Fibroblast of skin of back (primary cell): Measurements from ENCODE around the gene KRTAP12-4. TPM values are rescaled to one million over a fixed set of nuclear protein-coding genes. Genes with fewer than 3 reads are reported as not detected.
"Not testable (repeated sequence)": the region's sequence is repeated elsewhere in the genome, so short reads cannot be mapped to it uniquely, and the experiment has no call there.

Experiments
- DNase-seq: peaks from one replicate; pipeline ENCODE4 v3.0.0-alpha.2; 2013
- polyA plus RNA-seq, 2 experiments: library from polyadenylated mRNA; unstranded; fragments of 120-200 nt; gene quantifications; one replicate each; pipeline ENCODE4 v1.2.1, GENCODE V29; 2013; ENCODE audit not compliant: insufficient read length in 2 of 2

Gene KRTAP12-4, protein sequence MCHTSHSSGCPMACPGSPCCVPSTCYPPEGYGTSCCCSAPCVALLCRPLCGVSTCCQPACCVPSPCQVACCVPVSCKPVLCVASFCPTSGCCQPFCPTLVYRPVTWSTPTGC
- not detected for polyA plus RNA-seq (2013, experiment 1 of 2; ENCODE audit: insufficient read length)
- not detected for polyA plus RNA-seq (2013, experiment 2 of 2; ENCODE audit: insufficient read length)

DNA sequence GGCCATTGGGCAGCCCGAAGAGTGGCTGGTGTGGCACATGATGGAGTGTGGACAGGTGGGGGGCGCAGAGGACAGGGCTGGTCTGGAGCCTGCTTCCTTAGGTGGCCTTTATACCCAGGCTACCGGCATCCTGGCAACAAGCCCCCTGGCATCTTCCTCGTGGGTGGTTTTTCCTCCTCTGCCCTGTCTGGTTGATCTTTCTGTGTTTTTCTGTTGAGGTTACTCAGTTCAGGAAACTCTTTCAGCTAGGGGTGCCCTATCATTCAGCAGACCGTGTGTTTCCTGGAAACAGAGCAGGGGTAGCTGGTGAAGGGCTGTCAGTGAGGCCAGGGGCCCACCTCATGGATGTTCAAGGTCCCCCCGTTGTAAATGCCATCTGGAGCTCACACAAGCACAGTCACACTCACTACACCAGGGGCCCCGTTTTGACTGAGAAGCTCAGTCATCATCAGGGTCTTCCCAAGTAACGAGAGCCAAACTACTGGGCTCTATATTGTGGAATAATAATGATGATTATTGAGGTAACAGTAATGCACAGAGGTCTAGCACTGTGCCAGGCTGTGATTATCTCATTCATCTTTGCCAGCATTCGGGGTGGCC is at the start of gene KRTAP12-4:
TSS of gene KRTAP12-4 (minus strand) at position 84 of the 600 bp plus-strand sequence. CDS start at position 39, 45 bp downstream.
- DNase-seq: no peak

DNA sequence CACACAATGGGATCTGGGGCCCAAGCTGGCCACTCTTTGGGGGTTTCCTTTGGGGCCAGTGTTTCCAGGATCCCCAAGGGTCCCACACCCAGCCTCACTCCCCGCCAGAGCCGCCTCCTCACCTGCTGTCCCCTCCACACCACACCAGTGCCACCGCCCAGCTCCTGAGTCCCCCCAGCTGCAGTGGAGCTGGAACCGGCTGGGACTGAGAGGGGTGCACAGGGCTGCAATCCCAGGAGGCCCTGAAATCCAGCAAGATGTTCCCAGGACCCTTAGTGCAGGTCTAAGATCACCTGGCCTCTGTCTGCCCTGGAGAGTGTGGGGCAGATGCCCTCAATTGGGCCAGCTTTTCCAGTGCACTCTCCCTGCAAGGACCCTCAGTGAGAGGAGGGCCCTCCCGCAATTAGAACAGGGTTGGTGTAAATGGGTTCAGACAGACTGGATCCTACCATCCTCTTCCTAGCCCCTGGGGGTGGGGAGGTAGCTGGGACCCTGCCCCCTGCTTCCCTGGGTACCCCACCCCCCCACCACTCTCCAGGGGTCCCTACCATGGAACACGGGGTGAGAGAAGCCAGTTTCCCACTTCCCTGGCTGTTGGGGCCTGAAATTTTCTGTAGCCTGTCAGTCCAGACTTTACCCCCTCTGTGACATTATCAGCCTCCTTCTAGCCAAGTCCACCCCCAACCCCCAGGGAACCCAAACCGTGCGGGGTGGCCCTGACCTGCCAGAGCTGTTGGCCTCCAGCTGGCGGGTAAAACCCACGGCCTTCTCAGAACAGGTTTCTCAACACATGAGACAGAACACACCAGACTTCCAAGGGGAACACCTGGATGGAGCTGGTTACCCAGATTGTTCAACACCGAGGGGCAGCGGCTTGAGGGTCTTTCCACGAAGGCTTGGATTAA is 49.5 kb upstream of the KRTAP12-4 start:
- DNase-seq: no peak

DNA sequence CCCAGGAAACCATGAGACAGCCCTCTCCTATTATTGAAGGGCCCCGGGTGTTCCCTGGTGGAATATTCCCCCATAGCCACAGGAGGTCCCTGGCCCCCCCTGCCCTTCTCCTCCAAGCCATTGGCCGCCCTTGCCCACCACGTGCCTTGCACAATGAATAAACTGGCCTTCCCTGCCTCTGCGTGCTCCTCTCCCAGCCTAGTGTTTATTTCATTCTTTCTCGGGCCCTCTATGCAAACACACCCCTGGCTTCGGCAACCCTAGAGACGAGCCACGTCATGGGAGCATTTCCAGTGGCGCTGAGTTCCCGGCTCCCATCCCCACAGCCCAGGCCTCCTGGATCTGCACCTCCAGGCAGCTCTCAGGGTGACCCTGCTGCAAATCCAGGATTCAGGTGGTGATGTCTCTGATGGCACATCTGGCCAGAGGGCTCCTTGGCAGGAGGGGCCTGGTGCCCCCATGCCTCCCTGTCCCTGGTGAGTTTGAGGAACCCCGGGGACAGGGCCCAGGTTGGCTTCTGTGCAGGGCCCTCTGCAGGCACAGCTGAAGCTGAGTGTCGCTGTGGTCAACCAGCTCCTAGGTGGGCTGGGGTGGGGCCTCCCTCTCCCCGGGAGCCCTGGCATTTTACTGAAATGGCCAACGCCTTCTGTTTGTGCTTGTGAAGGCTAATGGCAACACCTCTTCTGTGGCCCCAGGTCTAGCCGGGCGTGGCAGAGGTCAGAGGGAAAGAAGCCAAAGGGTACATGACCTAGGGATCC is 48.7 kb upstream of the KRTAP12-4 start:
- no peak for DNase-seq

DNA sequence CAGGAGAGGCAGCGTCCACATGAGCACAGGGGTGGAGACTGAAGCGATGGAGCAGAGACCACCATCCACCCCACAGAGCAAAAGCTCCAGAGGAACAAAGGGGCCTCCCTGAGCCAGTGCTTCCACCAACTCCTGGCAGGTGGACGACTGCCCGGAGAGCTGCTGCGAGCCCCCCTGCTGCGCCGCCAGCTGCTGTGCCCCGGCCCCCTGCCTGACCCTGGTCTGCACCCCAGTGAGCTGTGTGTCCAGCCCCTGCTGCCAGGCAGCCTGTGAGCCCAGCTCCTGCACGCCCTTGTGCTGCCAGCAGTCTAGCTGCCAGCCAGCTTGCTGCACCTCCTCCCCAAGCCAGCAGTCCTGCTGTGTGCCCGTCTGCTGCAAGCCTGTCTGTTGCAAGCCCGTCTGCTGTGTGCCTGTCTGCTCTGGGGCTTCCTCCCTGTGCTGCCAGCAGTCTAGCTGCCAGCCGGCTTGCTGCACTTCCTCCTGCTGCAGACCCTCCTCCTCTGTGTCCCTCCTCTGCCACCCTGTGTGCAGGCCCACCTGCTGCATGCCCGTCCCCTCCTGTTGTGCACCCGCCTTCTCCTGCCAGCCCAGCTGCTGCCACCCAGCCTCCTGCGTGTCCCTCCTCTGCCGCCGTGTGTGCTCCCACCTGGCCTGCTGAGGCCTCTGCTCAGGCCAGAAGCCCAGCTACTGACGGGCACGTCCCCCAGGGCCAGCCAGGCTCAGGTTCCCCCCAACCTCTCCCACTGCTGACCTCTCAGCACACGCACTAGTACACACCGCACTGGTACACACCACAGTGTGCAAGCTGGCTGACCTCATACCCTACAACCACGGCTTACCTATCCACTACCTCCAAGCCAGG is 47.9 kb upstream of the KRTAP12-4 start:
- DNase-seq: no peak

DNA sequence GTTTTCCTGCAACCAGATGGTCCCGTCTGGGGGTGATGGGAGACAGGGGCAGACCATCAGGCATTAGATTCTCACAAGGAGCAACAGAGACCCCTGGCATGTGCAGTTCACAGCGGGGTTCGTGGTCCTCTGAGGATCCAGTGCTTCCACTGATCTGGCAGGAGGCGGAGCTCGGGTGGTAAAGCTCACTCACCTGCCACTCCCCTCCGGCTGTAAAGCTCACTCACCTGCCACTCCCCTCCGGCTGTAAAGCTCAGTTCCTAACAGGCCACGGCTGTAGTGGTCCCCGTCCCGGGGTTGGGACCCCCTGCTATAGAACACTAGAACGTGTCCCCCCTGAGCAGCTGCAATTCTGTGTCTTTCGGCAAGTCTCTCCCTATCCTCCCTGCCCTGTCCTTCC is 47.1 kb upstream of the KRTAP12-4 start:
- DNase-seq: no peak

DNA sequence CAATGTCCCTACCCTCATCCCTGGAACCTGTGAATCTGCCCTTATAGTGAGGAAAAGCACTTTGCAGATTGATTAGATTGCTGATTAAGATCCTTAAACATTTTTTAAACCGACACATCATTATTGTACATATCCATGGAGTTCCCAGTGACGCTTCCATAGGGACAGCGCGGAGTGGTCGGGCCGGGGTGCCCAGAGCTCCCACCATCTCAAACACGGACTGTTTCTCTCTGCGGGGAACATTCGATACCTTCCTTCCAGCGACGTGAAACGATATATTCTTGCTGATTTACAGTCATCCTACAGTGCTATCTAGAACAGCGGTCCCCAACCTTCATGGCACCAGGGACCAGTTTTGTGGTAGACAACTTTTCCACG is 46.6 kb upstream of the KRTAP12-4 start:
- DNase-seq: no peak

DNA sequence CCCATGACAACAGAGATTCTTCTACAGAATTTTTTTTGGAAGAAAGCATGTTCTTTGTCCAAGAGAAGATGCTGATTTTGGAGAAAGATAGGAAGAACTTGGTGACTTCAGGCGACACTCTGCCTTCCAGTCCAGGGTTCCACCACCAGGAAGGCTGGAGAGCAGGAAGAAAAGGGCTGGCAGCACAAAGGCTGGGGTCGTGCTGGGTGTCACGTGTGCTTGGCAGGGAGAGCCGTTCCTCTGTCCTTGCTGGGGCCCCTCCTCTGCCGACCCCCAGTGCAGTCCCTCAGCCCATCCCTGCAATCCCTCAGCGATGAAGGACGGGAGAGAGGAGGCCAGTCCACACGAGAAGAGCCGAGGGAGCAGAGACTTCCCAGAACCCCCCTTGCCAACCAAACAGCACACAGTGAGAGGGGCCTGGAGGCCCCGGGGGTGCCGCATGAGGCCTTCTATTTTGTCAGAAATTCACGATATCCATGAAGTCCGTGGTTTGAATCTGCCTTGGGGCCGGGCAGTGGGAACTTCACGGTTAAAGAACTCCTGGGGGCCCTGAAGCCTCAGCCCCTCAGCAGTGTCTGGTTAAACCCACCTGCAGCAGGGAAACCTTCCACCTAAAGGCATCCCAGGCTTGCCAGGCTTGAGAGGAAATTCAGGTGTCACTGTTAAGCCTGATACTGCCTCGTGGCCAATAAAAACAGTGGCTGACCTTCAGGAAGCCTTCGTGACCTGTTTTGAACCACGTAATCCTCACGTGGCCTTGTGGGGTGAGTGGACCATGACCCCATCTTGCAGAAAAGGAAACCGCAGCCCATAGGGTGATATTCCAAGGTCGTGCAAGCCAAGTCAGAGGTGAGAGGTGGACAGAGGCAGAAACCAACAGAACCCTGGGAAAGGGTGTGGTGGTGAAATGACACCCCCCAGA is 45.9 kb upstream of the KRTAP12-4 start:
- no peak for DNase-seq

DNA sequence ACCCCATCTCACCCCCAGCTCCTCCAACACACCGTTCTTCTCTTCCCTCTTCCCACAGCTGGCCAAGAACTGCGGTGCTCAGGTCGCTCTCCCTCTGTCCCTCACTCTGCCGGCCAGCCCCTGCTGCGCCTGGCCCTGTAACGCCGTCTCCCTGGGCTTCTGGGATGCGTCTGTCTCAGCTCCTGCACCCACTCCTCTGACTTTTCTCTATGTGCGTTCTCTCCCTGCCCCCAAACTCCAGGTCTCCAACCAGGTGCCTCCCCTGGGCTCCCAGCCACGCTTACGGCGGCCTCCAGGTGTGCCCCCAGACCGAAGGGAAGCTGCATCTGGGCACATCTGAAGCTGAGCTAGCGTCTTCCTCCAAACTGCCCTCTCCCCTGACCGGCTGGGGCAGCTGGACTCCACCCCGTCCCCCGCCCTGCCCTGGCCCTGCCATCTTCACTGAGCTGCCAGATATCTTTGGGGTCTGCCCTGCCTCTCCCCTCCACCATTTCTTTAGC is 45.1 kb upstream of the KRTAP12-4 start:
- no peak for DNase-seq

DNA sequence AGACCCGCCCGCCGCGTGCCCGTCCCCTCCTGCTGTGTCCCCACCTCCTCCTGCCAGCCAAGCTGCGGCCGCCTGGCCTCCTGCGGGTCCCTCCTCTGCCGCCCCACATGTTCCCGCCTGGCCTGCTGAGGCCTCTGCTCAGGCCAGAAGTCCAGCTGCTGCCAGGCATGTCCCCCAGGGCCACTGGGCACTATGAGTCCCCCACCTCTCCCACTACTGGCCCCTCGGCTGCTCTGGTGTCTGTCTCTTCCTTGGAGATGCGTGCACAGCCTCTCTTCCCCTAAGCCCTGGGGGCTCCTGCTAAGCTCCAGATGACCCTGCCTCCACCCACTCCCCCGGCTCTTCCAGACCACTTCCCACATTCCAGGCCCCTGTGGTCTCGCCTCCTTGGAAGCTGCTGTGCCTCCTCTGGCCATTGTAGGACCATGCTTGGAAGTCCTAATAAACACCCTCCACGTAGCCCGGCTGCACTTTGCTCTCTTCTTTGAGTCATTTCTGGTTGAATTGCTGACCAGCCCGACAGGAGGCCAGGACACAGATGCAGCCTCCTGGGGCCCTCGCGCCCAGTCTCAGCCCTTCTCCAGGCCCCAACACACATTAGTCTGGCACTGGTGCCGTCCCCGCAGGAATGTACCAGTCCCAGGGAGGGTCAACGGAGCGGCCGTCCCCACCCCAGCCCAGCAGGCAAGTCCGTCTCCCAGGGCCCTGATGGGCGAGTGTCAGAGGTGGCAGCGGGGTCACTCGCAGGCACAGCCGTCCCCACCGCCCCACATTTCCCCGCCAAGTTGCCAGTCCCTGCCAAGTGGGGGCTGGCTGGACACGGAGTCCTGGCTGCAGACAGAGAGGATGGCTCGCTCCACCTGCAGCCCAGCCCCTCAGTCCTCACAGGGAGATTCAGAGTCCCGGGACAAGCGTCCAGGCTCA is 43.6 kb upstream of the KRTAP12-4 start:
- DNase-seq: no peak

DNA sequence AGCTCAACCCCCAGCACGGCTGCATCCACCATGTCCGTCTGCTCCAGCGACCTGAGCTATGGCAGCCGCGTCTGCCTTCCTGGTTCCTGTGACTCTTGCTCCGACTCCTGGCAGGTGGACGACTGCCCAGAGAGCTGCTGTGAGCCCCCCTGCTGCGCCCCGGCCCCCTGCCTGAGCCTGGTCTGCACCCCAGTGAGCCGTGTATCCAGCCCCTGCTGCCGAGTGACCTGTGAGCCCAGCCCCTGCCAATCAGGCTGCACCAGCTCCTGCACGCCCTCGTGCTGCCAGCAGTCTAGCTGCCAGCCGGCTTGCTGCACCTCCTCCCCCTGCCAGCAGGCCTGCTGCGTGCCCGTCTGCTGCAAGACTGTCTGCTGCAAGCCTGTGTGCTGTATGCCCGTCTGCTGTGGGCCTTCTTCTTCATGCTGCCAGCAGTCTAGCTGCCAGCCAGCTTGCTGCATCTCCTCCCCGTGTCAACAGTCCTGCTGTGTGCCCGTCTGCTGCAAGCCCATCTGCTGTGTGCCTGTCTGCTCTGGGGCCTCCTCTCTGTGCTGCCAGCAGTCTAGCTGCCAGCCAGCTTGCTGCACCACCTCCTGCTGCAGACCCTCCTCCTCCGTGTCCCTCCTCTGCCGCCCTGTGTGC is 42.8 kb upstream of the KRTAP12-4 start, which contains the start of gene KRTAP10-12:
TSS of gene KRTAP10-12 (plus strand) at position 1 of the 639 bp plus-strand sequence. CDS start at position 31, 30 bp downstream.
- DNase-seq: not testable (repeated sequence)

DNA sequence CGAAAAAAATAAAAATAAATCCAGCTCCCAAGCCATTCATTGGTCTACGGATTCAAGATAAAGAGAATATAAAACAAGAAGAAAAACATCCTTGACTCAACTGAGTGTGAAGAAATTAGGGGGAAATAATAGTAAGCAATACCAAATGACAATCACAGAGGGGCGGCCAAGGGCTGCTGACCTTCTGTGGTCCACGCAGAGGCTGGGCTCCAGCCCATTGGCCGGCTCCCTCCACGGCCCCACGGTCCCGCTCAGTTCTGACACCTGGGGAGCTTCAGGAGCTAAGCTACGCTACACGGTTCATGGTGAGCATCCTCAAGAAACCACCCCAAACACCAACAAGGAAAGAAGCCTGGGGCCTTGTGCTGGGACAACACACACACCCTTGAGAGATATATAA is 42.1 kb upstream of the KRTAP12-4 start:
- no peak for DNase-seq

DNA sequence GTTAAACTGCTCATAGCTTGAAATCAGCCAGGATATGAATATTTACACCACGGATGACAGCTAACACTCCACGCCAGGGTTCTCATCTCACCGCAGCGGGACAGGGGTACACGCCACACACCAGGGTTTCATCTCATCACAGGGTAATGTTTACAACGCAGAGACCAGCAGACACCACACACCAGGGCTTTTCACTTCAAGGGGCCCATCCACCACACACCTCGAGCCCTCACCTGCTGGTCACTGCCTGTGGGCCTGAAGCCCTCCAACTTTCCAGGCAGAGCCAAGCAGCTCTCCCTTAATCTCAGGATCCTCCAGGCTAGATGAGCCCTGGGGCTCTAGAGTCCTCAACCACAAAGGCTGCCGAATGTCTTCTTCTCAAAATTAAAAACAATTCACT is 41.2 kb upstream of the KRTAP12-4 start:
- DNase-seq: no peak

DNA sequence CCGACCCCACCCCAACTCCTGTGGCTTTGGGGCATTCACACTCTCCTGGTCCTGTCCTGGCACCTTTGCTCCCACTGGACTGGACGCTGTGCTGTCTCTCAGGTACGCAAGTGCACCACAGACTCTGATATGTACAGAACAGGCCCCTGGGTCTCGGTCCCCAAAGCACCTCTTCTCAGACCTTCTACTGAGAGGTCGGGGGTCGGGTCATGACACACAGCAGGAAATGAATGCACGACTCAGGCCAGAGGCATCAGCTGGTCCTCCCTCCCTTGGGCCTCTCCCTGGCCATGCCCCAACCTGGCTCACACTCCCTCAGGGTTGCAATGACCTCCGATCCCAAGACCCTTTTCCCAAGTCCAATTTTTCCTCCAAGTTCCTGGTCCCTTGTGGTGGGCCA is 40.7 kb upstream of the KRTAP12-4 start:
- DNase-seq: no peak

DNA sequence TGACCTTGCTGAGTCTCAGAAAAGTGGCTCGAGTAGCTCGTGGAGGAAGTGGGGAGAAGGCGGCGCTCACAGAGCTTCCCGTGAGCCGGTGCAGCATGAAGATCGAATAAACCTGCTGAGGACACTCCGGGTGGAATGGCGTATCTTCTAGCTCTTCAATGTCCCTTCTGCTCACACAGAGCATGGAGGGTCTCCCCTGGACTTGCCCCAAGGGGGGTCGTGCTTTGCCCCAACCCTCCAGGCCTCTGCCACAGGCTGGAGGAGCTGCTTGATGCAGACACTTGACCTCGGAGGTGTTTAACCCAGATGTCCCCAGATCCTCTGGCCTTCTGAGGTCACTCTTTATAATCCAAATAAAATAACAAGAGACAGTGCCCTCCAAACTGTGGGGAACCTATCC is 40.3 kb upstream of the KRTAP12-4 start:
- no peak for DNase-seq

DNA sequence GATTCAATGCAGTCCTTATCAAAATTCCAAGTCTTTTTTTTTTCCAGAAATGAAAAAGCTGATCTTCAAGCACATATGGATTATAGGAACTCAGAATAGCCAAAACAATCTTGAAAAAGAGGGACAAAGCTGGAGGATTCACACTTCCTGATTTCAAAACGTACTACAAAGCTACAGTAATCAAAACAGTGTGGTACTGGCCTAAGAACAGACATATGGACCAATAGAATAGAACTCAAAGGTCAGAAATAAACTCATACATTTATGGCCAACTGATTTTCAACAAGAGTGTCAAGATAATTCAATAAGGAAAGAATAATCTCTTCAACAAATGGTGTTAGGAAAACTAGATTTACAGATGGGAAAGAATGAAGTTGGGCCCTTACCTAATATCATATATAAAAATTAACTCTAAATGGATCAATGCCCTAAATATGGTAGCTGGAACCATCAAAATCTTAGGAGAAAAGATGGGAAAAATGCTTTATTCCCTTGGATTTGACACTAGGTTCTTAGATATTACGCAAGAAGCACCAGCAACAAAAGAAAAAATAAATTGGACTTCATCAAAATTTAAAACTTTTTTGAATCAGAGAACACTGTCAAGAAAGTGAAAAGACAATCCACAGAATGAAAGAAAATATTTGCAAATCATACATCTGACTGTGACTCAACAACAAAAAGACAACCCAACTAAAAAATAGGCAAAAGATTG is 38.5 kb upstream of the KRTAP12-4 start:
- no peak for DNase-seq

DNA sequence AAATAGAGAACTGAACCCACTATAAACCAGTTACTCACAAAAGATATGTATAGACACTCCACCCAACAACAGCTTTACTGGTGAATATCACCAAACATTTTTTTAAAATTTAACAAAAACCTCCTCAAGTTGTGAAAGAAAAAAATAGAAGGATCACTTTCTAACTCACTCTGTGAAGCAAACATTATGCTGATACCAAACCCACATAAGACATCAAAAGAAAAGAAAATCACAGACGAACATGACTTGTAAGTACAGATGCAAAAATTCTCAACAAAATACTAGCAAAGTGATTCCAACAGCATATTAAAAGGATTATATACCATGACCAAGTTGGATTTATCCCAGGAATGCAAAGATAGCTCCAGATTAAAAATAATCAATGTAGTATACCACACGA is 37.2 kb upstream of the KRTAP12-4 start:
- DNase-seq: no peak

DNA sequence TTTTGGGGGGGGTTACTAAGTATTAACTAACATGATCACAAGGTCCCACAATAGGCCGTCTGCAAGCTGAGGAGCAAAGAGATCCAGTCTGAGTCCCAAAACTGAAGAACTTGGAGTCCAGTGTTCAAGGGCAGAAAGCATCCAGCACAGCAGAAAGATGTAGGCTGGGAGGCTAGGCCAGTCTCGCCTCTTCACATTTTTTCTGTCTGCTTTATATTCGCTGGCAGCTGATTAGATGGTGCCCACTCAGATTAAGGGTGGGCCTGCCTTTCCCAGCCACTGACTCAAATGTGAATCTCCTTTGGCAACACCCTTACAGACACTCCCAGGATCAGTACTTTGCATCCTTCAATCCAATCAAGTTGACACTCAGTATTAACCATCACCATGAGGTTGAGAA is 35.3 kb upstream of the KRTAP12-4 start:
- DNase-seq: not testable (repeated sequence)

DNA sequence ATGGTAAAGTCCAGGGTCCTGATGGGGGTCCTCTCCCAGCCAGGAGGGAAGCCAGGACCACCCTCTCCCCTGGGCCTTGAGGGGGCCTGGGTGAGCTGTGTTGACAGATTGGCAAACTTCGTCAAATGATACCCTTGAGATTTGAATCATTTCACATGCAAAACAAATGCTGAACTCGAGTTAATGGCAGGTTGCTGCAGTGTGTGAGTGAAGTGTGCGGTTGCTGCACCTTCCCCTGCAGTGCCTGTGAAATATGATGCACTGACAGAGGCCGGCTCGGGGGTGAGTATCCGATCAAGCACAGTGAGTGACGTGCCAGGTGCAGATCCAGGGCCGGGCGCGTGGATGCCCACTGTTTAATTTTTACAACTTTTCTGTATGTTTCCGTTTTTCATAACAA is 33.2 kb upstream of the KRTAP12-4 start:
- DNase-seq: no peak
